Retinal pigment epithelial cell (primary cell): ENCODE data around the gene CAPZA1.
A peak's percentile ranks its signal among the peaks of the same experiment; 100 is the strongest.

Experiments used
- DNase-seq: peaks from one replicate; pipeline ENCODE4 v3.0.0-alpha.2; 2010; ENCODE audit warnings: low read depth
- H3K4me3 ChIP-seq: 2 replicates; pipeline ENCODE4 v1.5.1; 2011; ENCODE audit warnings: mild to moderate bottlenecking, low read length, control low read depth, moderate library complexity
- TF ChIP-seq, protein P1 (sequence below): conservative IDR thresholded peaks from 2 replicates; pipeline ENCODE4 v1.5.1; 2011; ENCODE audit warnings: low read depth, low read length, control low read depth, inconsistent platforms

CAPZA1 gene

DNA sequence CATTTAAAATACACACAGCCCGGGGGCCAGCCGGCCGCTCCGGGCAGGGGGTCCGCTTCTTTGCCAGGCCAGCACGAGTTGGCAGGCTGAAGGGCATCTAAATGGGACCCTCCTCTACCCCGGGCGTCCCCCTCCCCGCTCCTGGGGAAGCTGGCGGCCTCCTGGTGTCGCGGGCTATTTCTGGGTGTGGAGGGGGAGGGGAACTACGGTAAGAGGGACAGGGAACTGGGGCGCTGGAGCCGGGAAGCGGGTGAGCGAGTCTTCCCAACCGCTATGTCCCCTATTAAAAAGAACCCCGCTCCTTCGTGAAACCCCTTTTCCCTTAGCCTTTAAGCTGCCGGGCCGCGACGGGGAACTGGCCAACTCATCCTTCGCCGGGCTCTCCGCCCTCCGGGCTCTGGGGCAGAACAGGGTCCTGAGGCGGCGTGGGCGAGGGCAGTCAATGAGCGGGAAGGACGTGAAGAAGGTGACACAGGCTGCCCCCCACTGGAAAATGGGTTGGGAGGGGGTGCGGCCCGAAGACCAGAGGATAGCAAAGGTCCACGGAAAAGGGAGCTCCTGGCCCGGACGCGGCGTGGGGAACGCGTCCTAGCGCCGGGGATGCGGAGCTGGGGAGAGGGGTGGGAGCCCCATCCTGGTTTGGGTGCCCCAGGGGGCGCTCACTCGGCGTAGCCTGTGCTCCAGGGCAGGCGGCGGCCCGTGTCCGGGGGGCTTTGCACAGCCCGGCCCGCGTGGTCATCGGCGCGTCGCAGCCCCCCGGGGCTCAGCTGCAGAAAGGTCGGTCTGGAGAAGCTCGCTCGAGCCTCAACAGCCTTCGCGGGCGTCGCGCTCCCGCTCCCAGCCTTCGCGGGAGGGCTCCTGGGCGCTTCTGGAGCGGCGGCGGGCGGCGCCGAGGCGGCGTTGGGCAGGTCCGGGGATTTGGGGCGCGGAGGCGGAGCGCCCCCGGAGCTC lies 95.0 kb downstream of the CAPZA1 start:
- peak overlapping the region; percentile 34 for H3K4me3 ChIP-seq
- DNase-seq, result no peak
- TF ChIP-seq, protein P1, sequence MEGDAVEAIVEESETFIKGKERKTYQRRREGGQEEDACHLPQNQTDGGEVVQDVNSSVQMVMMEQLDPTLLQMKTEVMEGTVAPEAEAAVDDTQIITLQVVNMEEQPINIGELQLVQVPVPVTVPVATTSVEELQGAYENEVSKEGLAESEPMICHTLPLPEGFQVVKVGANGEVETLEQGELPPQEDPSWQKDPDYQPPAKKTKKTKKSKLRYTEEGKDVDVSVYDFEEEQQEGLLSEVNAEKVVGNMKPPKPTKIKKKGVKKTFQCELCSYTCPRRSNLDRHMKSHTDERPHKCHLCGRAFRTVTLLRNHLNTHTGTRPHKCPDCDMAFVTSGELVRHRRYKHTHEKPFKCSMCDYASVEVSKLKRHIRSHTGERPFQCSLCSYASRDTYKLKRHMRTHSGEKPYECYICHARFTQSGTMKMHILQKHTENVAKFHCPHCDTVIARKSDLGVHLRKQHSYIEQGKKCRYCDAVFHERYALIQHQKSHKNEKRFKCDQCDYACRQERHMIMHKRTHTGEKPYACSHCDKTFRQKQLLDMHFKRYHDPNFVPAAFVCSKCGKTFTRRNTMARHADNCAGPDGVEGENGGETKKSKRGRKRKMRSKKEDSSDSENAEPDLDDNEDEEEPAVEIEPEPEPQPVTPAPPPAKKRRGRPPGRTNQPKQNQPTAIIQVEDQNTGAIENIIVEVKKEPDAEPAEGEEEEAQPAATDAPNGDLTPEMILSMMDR, result peak; percentile 16

DNA sequence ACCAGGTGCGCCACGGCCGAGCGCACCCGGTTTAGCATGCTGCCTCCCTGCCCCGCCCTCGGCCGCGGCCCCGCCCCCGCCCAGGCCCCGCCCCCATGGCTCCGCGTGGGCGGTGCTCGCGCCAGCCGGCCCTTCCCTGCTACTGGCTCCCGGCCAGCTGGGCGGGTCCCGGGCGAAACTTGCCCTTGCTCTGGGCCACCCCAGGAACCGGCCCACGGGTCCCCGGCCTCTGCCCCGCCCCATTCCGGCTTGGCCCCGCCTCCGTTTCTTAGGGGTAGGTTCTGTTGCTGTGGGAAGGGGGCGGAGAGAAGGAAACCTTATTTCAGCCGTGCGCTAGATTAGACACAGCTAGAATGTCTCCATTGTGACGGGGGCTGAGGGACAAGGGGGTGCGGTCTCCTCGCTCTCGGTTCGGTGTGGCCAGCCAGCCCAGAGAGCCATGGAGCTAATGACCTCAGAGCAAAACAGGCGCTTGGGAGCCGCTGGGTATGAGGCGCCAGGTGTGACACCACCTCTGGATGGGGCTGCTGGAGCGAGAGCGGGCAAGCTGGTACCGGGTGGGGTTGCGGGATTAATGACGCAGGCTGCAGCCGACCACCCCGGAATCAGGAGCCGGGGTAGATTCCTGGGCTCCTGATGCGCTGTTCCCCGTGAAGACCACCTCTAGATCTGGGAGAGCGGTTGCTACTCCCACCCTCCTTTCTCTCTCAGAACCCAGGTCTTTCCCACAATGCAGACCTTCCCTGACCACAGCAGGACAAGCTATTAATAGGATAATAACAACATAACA lies 95.8 kb downstream of the CAPZA1 start, which contains the start of gene PPM1J:
TSS of gene PPM1J (minus strand) at position 69 of the 790 bp plus-strand sequence. CDS start at position 38, 31 bp downstream.
- TF ChIP-seq, protein P1, result no peak
- H3K4me3 ChIP-seq, result peak within 1 kb of the TSS; percentile 66
- DNase-seq, result peak; percentile 68

DNA sequence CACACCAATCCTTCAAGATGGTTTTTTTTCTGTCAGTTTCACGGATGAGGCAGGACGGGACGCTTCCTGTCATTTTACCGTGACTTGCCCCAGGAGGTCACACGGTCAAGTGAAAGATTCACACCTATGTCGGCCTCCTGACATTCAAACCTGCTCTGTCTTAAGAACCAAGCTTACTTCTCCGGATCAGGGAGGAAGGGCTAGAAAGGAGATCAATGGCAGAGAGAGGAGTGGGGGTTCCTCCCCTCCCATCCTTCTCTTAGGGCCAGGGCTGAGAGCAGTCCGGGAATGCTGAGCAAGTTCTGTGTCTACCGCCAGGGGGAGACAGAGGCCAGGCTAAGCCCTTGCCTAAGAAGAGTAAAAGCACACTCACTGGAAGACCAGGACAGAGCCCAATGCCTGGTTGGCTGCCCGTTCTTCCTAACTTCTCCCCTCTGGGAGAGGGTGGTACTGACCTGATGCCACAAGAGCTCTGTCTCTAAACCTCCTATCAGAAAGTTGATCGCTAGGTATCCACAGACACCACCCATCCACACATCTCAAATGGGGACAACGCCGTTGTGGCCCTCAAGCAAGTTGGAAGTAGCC lies 96.6 kb downstream of the CAPZA1 start:
- TF ChIP-seq, protein P1, result peak; percentile 95
- H3K4me3 ChIP-seq, result peak overlapping the region; percentile 66
- peak; percentile 64 for DNase-seq

DNA sequence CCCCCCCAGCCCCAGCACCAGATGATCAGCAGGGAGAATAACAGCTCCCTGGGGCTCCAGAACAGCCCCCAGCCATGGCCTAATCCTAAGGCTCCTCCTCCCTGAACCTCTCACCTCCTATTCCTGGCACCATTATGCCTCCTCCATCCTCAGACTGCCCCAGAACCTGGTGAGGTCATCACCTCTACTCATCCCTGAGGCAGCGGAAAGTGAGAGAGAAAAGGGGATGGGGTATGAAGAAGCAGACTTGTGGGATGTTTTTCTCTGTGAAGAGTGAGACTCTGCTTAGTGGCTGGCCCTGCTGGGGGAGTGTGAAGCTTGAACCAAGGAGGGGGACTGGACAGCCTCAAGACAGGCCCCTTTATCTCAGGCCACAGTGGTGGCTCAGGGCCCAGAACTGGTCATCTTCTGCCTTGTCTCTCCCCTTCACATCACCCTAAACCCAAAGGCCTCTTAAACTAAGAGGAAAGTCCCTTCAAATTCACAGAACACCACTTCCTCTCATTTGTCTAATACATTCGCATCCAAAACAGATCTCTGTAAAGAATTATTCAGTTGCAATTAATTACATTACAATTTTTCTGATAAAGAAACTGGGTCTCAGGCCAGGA lies 97.7 kb downstream of the CAPZA1 start:
- TF ChIP-seq, protein P1, result no peak
- DNase-seq, result no peak
- H3K4me3 ChIP-seq, result no peak overlapping the region

DNA sequence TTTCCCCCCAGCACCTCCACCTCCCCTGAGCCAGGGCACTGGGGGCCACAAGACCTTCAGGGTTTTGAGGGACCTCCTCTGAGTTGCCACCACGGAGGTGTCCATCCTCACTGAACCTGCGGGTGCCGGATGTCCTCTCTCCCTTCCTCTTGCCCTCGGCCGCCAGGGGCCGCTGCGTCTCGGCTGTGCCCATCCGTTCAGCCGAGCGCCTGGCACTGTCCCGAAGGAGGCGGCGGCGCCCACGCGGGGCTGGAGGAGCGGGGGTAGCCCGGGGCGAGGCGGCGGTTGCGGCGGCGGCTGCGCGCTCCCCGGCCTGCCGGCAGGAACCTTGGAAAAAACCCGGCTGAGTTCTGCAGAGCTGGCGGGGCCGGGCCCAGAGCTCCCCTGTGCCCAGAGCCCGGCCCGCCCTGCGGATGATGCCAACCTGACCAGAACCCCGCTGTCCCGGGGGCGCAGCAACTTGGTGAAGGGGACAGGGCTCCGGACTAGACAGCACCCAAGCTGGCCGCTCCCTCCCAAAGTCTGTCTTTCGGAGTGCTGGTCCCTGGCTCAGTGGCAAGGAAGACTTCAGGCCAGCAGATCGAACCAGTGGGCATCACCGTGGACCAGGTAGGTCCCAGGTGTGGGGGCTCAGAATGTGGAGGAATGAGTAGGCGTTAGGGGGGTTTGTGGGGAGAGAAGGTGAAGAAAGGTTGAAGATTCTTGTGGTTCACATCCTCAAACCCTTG lies 99.2 kb downstream of the CAPZA1 start:
- H3K4me3 ChIP-seq, result peak overlapping the region; percentile 8
- TF ChIP-seq, protein P1, result peak; percentile 91
- DNase-seq, result no peak

DNA sequence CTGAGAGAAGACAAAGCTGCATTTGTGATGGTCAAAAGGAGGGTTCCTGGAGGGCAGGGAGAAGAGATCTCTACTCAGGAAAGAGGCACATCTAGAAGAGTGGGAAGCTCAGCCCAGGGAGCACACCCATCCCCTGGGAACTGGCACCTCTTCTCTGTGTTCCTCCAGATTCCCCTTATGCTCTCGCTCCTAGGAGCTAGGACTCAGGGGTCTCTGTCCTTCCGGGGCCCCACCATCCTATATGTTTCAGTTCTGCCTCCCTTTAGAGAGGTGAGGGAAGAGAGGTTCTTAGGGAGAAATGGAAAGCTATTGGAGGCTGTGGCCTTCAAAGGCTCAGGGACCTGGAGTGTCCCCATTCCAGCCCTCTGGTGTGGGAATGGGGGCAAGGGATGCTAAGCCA lies 100.1 kb downstream of the CAPZA1 start:
- TF ChIP-seq, protein P1, result no peak
- H3K4me3 ChIP-seq, result no peak overlapping the region
- no peak for DNase-seq
